ENCODE data around the gene RARRES2.
"Not testable (repeated sequence)": the region's sequence is repeated elsewhere in the genome, so short reads cannot be mapped to it uniquely, and the experiment has no call there.

The RARRES2 gene

GRCh38 chr7:150322114-150322832 is 19.2 kb downstream of the RARRES2 start:
- DNase-seq (ENCODE audit: low read depth in 1 of 2, low spot score in 1 of 2), result peak; percentile 21 to 49

DNA sequence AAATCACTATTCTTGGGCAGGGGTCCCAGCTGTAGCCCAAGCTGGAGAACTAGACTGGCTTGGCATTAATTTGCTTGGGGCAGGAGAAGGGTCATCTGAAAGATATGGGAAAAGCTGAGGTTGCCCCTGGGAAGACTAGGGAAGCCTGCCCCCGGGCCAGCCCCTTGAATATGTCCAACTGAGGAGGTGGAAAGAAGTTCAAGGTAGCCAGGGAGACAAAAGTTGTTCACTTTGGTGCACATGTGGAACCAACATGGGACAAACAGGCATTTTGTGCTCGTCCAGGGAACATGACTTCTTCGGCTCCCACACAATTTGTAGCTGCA is 19.7 kb downstream of the RARRES2 start:
- no peak for DNase-seq (ENCODE audit: low read depth in 1 of 2, low spot score in 1 of 2)

DNA sequence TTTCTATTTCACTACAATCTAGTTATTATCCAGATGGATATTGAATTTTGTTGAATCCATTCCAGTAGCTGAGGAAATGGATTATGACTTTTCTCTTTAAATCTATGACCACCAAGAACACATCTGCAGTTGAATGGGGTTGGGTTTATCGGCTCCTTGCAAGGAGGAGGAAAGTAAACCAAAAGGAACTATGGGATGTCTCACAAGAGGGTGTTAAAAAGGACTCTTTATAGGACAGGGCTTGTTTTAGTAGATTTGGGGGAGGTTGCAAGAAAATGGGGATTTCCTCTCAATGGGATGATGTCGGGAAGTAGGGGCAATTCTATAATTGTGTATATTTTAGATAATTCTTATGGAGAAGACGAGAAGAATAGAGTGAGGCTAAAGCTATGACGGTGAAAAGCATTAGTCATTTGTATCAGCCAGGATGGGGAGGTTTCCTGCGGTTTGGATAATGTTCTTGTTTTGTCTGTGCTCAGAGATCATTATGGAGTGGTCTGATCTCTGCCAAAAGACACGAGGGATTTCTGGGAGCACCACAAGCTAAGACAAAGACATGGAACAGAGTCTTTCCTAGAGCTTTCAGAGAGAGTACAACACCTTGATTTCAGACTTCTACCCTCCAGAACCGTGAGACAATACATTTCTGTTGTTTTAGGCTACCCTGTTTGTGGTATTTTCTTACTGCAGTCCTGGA is 23.5 kb downstream of the RARRES2 start:
- no peak for DNase-seq (ENCODE audit: low read depth in 1 of 2, low spot score in 1 of 2)

DNA sequence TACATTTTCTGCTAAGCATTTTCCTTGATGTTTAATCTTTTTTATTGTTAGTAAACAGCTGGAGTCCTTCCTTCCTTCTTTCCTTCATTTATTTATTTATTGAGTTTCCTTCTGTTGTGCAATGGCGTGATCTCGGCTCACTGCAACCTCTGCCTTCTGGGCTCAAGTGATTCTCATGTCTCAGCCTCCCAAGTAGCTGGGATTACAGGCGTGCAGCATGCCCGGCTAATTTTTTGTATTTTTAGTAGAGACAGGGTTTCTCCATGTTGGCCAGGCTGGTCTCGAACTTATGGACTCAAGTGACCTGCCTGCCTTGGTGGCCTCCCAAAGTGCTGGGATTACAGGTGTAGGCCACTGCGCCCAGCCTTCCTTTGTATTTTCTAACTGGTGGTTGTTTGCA is 24.4 kb downstream of the RARRES2 start:
- not testable (repeated sequence) for DNase-seq (ENCODE audit: low read depth in 1 of 2, low spot score in 1 of 2)

DNA sequence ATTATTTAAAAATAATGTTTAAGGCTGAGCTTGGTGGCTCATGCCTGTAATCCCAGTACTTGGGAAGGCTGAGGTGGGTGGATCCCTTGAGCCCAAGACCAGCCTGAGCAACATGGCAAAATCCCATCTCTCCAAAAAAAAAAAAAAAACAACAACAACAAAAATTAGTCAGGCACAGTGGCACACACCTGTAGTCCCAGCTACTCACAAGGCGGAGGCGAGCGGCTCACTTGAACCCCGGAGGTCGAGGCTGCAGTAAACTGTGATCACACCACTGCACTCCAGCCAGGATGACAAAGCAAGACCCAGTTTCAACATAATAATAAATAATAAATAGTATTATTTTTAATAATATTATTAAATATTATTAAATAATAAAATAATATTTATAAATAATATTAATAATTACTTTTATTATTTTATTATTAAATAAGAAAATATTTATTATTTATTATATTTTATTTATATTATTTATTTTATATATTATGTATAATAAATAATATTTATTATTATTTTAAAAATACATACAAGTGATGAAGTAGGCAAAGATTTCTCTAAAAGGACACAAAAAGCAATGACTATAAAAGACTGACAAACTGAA is 26.7 kb downstream of the RARRES2 start:
- DNase-seq (ENCODE audit: low read depth in 1 of 2, low spot score in 1 of 2), result no peak

- DNase-seq (ENCODE audit: low read depth in 1 of 2, low spot score in 1 of 2), result no peak
These were observed 27.6 kb downstream of the RARRES2 start for GRCh38 chr7:150313870-150314269.

GRCh38 chr7:150313367-150313809 is 28.0 kb downstream of the RARRES2 start:
- DNase-seq (ENCODE audit: low read depth in 1 of 2, low spot score in 1 of 2), result no peak

- DNase-seq (ENCODE audit: low read depth in 1 of 2, low spot score in 1 of 2), result not testable (repeated sequence)
These were observed 28.6 kb downstream of the RARRES2 start for GRCh38 chr7:150312649-150313366.

DNA sequence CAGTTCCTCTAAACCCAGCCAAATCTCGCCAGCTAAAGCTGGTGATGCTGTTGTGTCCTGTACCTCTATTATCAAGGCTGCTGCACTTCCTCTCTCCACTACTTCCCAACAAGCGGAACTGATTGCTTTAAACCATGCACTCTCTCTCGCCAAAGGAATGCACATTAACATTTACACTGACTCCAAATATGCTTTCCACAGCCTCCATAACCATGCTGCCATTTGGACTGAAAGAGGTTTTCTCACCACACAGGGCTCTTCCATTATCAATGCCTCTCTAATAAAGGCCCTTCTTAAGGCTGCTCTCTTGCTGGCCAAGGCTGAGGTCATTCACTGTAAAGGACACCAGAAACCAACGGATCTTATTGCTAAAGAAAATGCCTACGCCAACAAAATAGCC is 29.7 kb downstream of the RARRES2 start:
- no peak for DNase-seq (ENCODE audit: low read depth in 1 of 2, low spot score in 1 of 2)

DNA sequence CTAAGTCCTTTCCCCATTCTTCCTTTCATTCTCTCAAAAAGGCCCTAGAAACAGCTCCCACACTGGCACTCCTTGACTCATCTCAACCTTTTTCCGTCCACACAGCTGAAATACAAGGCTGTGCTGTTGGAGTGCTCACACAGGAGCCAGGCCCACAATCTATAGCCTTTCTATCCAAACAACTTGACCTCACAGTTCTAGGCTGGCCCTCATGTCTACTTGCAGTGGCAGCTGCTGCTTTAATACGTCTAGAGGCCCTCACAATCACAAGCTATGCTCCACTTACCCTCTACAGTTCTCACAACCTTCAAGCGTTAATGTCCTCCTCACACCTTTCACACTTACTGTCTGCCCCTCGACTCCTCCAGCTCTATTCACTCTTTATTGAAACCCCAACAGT is 30.3 kb downstream of the RARRES2 start:
- DNase-seq (ENCODE audit: low read depth in 1 of 2, low spot score in 1 of 2), result no peak

DNA sequence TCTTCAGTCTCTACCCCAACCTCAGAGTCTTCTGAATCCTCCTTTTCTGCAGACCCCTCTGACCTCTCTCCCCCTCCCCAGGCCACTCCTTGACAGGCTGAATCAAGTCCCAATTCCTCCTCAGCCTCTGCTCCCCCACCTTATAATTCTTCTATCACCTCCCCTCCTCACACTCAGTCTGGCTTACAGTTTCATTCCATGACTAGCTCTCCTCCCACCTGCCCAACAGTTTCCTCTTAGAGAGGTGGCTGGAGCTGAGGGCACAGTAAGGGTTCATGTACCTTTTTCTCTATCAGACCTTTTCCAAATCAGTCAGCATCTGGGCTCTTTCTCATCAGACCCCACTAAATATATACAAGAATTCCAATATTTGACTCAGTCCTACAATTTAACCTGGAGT is 32.9 kb downstream of the RARRES2 start:
- DNase-seq (ENCODE audit: low read depth in 1 of 2, low spot score in 1 of 2), result no peak

- DNase-seq (ENCODE audit: low read depth in 1 of 2, low spot score in 1 of 2), result no peak
These were observed 33.5 kb downstream of the RARRES2 start for GRCh38 chr7:150307904-150308303.

- DNase-seq (ENCODE audit: low read depth in 1 of 2, low spot score in 1 of 2), result no peak
These were observed 34.3 kb downstream of the RARRES2 start for GRCh38 chr7:150307129-150307528.

- not testable (repeated sequence) for DNase-seq (ENCODE audit: low read depth in 1 of 2, low spot score in 1 of 2)
These were observed 35.1 kb downstream of the RARRES2 start for GRCh38 chr7:150306377-150306776.

DNA sequence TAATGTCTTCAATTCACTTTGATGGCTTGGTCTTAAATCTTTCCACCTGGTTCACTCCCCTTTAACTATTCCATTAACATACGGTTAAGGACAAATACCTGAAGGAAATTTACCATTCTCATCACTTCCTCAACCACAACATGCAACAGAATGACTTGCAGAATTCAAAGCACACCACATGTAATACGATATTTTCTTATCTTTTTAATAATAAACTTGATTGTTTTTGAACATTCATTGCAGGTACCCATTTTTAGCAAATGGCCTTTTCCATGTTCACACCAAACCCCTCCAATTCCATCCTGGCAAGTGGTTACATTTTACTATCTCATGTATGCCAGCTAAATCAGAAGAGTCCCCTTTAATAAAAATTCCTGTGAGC is 35.5 kb downstream of the RARRES2 start:
- not testable (repeated sequence) for DNase-seq (ENCODE audit: low read depth in 1 of 2, low spot score in 1 of 2)

GRCh38 chr7:150305259-150305902 is 36.0 kb downstream of the RARRES2 start:
- DNase-seq (ENCODE audit: low read depth in 1 of 2, low spot score in 1 of 2), result not testable (repeated sequence)

DNA sequence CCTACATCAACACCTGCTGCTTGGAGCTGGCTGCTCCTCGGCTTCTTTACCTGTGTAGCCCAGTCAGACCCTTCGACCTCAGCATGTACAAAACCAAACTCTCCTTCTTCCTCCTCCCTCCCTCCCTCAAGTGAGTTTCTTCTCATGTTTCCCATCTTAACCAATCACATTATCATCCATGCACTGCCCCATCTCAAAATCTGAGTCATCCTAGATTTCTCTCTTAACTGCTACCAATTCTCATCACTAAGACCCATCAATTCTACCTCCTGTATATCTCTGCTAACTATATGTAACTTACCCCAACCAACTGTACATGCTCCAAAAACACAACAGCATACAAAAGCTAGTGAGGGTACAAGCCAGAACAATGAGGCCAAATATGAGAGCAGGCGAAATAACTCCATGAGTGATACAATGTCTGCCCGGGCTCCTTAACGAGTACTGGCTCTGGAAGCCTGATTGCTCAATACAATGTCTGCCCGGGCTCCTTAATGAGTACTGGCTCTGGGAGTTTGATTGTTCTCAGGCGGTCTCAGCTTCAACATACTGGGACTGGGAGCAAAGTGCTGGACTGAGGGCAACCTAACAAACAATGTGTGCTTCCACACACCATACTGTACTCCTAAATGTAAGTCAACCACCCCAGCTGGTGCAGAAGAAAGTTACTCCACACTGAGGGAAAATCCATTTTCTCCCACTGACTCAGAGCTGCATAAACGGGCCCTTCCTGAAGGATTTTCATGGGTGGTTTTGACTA is 36.8 kb downstream of the RARRES2 start:
- not testable (repeated sequence) for DNase-seq (ENCODE audit: low read depth in 1 of 2, low spot score in 1 of 2)

- not testable (repeated sequence) for DNase-seq (ENCODE audit: low read depth in 1 of 2, low spot score in 1 of 2)
These were observed 38.5 kb downstream of the RARRES2 start for GRCh38 chr7:150302908-150303310.

DNA sequence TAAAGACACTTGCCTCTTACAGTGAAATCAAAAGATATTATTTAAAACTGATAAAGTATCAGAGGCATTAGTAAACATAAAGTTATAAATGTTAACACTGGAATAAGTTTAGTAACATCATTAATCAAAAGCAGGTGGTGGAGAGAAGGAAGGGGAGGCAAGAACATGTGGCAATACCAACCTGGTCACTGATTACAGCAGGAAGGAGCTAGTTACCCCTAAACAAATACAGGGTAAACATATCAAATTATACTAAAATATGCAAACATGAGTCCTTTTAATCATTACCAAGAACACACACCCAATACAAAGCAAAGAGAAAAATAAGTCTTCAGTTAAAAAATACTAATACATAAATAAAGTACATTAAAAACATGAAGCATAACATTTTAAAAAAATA is 43.5 kb downstream of the RARRES2 start:
- DNase-seq (ENCODE audit: low read depth in 1 of 2, low spot score in 1 of 2), result not testable (repeated sequence)

DNA sequence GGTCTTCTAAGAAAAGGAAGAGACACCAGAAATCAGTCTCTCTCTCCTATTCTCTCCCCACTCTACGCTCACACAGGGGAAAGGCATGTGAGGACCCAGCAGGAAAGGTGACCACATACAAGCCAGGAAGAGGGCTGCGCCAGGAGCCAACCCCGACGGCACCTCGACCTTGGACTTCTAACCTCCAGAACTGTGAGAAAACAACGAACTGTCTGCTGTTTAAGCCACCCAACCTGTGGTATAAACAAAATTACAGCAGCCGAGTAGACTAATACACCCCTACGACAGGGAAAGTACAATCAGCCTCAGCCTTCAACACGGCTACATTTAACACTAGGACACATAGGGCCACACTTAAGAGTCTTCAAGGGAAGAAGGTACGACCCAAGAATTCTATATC is 44.6 kb downstream of the RARRES2 start:
- DNase-seq (ENCODE audit: low read depth in 1 of 2, low spot score in 1 of 2), result not testable (repeated sequence)
